C4-2B (cell line): ENCODE measurements around the gene AGAP5.
"Not testable (repeated sequence)": the region's sequence is repeated elsewhere in the genome, so short reads cannot be mapped to it uniquely, and the experiment has no call there.

ENCODE experiments used
- ZFX ChIP-seq: fragments of 450-650 bp; IDR thresholded peaks from 2 replicates; pipeline ENCODE4 v1.6.1; 2017
- TF ChIP-seq, protein P1 (sequence below): fragments of 450-650 bp; conservative IDR thresholded peaks from 2 replicates; pipeline ENCODE4 v1.5.1; 2017; ENCODE audit warnings: mild to moderate bottlenecking

DNA sequence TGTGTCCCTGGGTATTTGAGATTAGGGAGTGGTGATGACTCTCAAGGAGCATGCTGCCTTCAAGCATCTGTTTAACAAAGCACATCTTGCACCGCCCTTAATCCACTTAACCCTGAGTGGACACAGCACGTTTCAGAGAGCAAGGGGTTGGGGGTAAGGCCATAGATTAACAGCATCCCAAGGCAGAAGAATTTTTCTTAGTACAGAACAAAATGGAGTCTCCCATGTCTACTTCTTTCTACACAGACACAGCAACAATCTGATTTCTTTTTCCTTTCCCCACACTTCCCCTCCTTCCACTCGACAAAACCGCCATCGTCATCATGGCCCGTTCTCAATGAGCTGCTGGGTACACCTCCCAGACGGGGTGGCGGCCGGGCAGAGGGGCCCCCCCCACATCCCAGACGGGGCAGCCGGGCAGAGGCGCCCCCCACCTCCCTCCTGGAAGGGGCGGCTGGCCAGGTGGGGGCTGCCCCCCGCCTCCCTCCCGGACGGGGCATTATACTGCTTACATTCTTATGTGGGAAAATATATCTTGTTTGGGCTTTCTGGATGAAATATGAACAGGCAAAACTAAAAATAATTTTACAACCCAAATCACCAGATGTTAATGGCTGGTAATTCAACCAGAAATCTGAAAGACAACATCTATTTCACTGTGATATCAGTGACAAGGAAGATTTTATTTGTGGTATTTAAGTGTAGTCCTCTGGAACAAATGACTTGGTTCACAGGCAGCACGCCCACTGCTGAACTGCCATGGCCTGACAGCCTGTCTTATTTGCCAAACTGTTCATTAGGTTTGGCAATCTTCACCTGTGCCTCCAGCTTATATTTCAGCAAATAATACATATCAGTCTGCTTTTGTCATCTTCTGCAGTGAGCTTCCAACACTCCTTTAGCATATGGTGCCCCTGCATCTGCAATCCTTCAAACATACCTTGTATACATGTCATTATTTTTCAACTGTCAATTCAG, 17.6 kb upstream of the AGAP5 start:
- TF ChIP-seq, protein P1, sequence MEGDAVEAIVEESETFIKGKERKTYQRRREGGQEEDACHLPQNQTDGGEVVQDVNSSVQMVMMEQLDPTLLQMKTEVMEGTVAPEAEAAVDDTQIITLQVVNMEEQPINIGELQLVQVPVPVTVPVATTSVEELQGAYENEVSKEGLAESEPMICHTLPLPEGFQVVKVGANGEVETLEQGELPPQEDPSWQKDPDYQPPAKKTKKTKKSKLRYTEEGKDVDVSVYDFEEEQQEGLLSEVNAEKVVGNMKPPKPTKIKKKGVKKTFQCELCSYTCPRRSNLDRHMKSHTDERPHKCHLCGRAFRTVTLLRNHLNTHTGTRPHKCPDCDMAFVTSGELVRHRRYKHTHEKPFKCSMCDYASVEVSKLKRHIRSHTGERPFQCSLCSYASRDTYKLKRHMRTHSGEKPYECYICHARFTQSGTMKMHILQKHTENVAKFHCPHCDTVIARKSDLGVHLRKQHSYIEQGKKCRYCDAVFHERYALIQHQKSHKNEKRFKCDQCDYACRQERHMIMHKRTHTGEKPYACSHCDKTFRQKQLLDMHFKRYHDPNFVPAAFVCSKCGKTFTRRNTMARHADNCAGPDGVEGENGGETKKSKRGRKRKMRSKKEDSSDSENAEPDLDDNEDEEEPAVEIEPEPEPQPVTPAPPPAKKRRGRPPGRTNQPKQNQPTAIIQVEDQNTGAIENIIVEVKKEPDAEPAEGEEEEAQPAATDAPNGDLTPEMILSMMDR, result not testable (repeated sequence)
- not testable (repeated sequence) for TF ChIP-seq ZFX
